Caki2 (cell line): ENCODE measurements around the gene GIT2. TPM values are rescaled to one million over a fixed set of nuclear protein-coding genes. Genes with fewer than 3 reads are reported as not detected.

Experiments used
- DNase-seq: peaks from one replicate; pipeline ENCODE4 v3.0.0-alpha.2; 2015; ENCODE audit warnings: low read depth
- in situ Hi-C: cut with HindIII; loops from 2 replicates; pipeline ENCODE4 v1.10.0; 2016; ENCODE audit warnings: low sequenced_read_pairs, low pct_unique_long_range_greater_than_20kb, mixed read lengths
- total RNA-seq: library from RNA; depleted of rRNA; stranded (reverse); fragments of >200 nt; shearing (Covaris generic); gene quantifications from 2 replicates; pipeline ENCODE4 v1.2.3, GENCODE V29; 2014; ENCODE audit warnings: low replicate concordance

Gene GIT2
- total RNA-seq, 1 experiment from 2014 or later = 4.5 TPM

DNA sequence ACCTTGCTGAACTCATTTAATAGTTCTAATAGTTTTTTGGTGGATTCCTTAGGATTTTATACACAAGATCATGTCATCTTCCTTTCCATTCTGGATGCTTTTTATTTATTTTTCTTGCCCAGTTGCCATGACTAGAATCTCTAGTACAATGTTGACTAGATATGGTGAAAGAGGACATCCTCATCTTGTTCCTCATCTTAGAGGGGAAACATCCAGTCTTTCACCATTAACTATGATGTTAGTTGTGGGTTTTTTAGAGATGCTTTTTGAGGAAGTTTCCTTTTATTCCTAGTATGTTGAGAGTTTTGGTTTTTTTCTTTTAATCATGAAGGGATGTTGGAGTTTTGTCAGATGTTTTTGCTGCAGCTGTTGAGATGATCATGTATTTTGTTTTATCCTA lies 11.7 kb upstream of the GIT2 start:
- DNase-seq = no peak
- in situ Hi-C loops = no loop called here

GRCh38 chr12:110006115-110006514 lies 9.9 kb upstream of the GIT2 start:
- in situ Hi-C loops = no loop called here
- DNase-seq = no peak

- no peak for DNase-seq
- in situ Hi-C loops = no loop called here
These were observed 9.3 kb upstream of the GIT2 start for GRCh38 chr12:110005319-110005973.

- in situ Hi-C loops = no loop called here
These were observed 8.4 kb upstream of the GIT2 start for GRCh38 chr12:110004598-110004997.

GRCh38 chr12:110002676-110003515 lies 6.7 kb upstream of the GIT2 start:
- in situ Hi-C loops = no loop called here
- DNase-seq = no peak

More at GRCh38 chr12:110004598-110004997, 8.4 kb upstream of the GIT2 start:
- no peak for DNase-seq

- DNase-seq = no peak
These were observed 5.4 kb upstream of the GIT2 start for GRCh38 chr12:110001596-110001995.

GRCh38 chr12:109999983-110000505 lies 3.9 kb upstream of the GIT2 start:
- DNase-seq = no peak
- in situ Hi-C loops = no loop called here

More at GRCh38 chr12:110001596-110001995, 5.4 kb upstream of the GIT2 start:
- in situ Hi-C loops = no loop called here

- in situ Hi-C loops = no loop called here
- DNase-seq = no peak
These were observed 3.4 kb upstream of the GIT2 start for GRCh38 chr12:109999649-109999971.

DNA sequence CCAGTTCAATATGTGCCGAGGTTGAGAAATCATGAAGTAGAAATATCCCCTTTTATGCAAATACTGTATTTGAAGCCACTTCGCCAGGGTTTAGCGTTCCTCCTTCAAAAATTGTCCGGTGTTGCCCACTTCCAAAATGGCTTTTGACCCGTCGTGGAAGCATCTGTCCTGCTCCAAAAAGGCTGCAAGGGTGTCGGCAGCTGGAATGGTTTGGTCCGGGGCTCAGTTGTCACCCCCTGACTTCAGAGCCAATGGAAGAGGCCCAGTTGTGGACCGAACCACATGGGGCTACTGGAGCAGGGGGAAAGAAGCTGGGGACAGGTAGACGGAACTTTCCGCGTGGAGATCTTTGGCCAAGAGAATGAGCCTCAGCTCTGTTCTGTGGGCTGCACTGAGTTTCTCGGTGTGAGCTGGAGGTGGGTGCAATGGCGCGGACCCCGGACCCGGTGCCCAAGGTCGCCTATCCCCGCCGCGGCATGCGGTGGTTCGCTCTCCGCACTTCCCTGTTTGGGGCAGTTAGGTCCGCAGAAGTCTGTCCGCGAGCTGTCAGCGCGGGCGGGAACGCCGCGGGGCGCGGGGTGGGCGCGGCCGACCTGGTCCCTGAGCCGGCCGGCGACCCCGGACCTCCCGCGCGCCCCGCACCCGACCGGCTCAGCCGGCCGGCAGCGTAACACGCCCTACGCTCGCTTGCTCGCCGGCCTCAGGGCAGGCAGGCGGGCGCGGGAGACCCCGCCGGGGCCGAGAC lies 2.9 kb upstream of the GIT2 start, which contains the start of gene ANKRD13A:
TSS of gene ANKRD13A (plus strand) at position 527 of the 745 bp plus-strand sequence. CDS start 259 bp downstream, outside the sequence.
- peak; percentile 83 for DNase-seq
- in situ Hi-C loops = no loop called here

- in situ Hi-C loops = no loop called here
- no peak for DNase-seq
These were observed 2.2 kb upstream of the GIT2 start for GRCh38 chr12:109998241-109998903.

DNA sequence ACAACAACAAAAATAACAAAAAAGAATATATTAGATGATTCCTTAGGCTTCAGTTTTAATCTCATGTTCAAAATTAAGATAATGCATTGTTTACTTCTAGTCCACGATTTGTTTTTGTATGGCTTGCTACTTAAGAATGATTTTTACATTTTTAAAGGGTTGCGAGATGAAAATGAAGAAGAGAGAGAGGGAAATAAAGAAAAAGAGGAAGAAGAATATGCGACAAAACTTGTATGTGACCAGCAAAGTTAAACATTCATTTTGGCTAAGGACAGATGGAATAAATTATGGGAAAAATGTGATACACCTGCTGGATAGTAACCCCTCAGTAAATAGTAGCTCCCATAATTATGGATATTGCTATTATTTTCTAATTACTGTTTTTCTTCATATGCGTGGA lies 1.2 kb upstream of the GIT2 start:
- in situ Hi-C loops = no loop called here
- DNase-seq = no peak

- DNase-seq = no peak
- in situ Hi-C loops = no loop called here
These were observed 300 bp upstream of the GIT2 start for GRCh38 chr12:109996483-109996853.

DNA sequence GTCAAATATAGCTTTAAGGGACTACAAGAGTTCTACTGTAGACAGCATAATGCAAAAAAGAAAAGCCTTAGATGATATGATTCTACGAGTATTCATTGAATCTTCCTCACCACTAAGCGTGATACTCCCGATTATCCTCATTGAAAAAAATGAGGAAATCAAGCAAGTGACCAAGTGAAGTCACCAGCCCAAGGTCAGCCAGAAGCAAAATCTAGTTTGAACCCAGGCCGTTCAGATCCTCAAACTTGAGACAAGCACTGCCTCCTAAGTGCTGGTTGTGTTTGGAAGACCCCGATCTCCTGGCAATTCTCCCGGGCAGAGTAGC lies 845 bp downstream of the GIT2 start:
- DNase-seq = no peak
- in situ Hi-C loops = no loop called here

GRCh38 chr12:109994401-109995175 lies 1.6 kb downstream of the GIT2 start:
- DNase-seq = no peak
- in situ Hi-C loops = no loop called here

DNA sequence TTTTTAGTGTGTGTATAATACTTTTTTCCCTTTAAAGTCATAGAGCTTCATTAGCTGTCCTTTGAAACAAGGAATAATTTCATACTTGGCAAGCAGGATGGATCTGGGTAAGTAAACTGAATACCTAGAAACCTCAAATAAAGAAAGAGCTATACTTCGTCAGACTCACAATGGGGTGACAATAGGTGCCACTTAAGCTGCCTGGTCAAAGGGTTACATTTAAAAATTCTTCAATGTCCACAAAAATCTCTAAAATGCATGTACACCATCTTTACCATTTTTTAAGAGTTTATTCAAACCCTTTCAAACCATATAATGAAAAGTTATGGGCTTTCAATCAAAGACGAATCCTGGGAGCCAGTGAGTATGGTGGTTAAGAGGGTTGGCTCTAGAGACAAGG lies 3.1 kb downstream of the GIT2 start:
- in situ Hi-C loops = no loop called here
- no peak for DNase-seq

DNA sequence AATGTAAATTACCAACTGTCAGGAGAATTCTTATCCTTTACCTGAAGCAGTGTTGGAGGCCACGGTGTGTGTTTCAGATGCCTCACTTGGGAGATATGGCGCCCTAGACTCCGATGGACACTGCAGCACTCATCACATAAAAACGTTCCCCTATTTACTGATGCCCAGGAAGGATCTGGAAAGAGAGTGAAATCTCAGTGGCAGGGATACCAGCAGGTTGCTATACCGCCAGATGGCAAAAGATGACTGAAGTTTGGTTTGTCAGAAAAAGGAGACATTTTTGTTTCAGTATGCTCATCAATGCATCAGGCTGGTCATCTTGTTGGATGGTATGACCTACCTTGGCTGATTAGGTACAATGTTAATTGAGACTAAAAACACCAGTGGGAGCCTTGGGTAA lies 4.6 kb downstream of the GIT2 start:
- DNase-seq = no peak
- in situ Hi-C loops = no loop called here

DNA sequence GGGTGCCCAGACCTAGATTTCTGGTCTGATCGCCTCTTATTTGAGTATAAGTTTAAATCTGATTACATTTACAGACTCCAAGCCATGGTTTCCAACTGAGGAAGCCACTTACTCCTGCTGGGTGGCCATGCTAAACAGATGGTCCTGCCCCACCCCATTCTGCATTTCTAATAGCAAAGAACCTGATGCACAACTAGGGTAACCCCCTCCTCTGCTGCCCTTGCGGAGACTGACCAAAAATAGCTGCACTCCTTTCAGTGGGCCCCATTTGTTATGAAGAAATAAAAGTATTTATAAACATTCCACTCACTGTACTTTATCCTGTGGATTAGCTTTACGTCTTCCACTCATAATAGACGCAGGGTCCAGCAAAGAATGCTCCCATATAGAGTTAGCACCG lies 6.8 kb downstream of the GIT2 start:
- in situ Hi-C loops = no loop called here
- DNase-seq = no peak

DNA sequence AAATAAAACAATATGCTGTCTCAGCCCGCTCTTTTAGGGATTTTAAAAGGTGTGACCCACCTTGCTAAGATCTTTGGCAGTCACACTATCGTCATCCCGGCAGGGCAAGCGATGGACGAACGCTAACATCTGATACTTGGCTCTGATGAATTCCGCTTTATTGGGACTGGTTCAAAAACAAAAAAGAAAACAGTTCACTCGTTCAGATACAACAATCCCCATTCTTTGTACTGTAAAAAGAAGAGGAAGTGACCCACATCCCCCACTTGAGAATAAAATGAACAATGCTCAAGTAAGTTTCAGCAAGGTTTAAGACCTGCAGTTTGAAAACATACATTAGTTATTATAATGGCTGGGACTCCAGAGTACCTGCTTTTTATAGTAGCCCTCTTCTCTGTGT lies 7.3 kb downstream of the GIT2 start:
- no peak for DNase-seq
- in situ Hi-C loops = no loop called here
